Epithelial cell of esophagus (primary cell): Measurements from ENCODE around the gene LAGE3.

Experiments used
- DNase-seq: peaks from one replicate; pipeline ENCODE4 v3.0.0; 2010; ENCODE audit warnings: low read depth
- H3K4me3 ChIP-seq: 2 replicates; pipeline ENCODE4 v1.5.1; 2011; ENCODE audit warnings: mild to moderate bottlenecking, low read length, control low read depth
- CTCF ChIP-seq: IDR thresholded peaks from 2 replicates; pipeline ENCODE4 v1.5.1; 2011; ENCODE audit warnings: low read depth, mild to moderate bottlenecking, low read length, control low read depth, inconsistent platforms; ENCODE audit not compliant: insufficient read depth; ENCODE audit errors: missing control alignments

LAGE3 gene

GRCh38 chrX:154437971-154438893, 40.8 kb downstream of the LAGE3 start:
- TF ChIP-seq CTCF = no peak
- no peak for DNase-seq
- peak overlapping the region; percentile 57 for H3K4me3 ChIP-seq

GRCh38 chrX:154436983-154437752, 41.9 kb downstream of the LAGE3 start, which contains the start of gene GDI1:
Gene GDI1, plus strand, starts transcription at chrX:154437154. Its CDS starts 101 bp downstream, at chrX:154437255.
- peak within 1 kb of the TSS; percentile 57 for H3K4me3 ChIP-seq
- DNase-seq = peak; percentile 43
- TF ChIP-seq CTCF = no peak

DNA sequence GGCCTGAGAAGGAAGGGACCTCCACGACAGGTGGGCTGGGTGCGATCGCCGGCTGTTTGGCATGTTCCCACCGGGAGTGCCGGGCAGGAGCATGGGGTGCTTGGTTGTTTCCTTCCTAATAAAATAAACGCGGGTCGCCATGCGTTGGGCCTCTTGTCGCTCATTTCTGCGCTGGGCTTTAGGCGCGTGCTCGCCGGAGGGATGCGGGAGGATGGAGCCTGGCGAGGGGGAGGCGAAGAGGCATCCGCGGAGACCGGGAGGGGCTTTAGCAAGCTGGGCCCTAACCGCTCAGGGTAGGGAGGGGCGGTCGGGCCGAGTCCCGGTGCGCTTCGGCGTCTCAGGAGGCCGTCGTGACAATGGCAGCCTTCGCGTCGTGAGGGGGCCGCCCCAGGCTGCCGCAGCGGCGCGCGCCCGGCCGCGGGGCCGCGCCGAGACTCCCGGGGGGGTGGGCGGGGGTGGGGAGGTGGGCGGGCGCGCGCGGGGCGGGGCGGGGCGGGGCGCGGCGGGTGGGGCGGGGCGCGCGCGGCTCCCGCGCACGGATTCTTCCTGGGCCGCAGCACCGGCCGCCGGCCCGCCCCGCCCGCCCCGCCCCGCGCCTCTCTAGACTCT, 42.6 kb downstream of the LAGE3 start:
- DNase-seq = peak; percentile 27
- TF ChIP-seq CTCF = no peak
- H3K4me3 ChIP-seq = peak overlapping the region; percentile 22

GRCh38 chrX:154435171-154435733, 43.8 kb downstream of the LAGE3 start:
- TF ChIP-seq CTCF = no peak
- H3K4me3 ChIP-seq = no peak overlapping the region
- no peak for DNase-seq

DNA sequence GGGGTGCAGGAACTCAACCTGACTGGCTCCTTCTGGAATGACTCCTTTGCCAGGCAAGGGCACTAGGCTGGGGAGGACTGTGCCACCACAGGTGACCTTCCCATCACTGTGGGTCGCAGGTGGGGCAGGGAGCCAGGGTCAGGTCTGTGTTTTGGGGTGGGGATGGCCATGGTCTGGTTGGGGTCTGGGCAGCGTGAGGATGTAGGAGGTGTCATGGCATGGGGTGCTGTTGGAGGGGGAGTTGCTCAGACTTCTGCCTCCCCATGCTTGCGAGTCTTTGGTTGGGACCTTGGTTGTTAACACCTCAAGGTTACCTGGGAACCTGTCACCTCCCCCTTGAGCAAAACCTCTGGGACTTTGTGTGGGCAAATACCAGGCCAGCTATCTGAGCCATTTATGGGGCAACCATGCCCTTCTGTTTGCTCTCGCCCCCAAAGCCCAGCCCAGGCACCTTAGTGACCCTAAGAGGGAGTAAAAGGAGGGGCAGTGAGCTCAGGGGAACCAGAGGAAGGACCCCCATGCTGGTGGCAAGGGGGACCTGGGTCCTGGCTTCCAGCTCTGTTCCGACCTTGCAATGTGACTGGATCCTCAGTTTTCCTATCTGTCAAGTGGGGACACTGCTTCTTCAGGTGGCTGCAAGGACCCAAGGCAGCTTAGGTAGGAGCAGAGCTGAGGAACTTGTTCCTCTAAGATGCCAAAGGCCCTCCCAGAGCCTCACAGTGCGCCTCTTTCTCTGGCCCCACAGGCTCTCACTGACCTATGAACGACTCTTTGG, 44.5 kb downstream of the LAGE3 start:
- DNase-seq = no peak
- TF ChIP-seq CTCF = no peak
- no peak overlapping the region for H3K4me3 ChIP-seq

DNA sequence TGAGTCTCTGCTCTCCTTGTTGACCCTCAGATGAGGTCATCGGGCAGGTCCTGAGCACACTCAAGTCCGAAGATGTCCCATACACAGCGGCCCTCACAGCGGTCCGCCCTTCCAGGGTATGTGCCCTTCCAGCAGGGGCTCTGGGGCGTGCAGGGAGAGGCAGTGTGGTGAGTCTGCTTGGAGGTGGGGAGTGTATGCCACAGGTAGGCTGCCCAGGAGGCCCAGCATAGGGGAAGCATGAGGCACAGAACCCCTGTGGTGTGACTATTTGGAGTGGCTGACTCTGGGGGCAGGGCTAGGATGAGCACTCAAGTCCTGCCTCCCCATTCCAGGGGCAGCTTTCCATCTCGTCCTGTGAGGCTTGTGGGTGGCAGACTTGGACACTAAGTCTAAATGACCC, 45.5 kb downstream of the LAGE3 start:
- no peak overlapping the region for H3K4me3 ChIP-seq
- no peak for DNase-seq

More for the DNA sequence above, 45.5 kb downstream of the LAGE3 start:
- no peak for TF ChIP-seq CTCF
